Renal cortical epithelial cell (primary cell): Measurements from ENCODE around the gene PHF3. TPM values are rescaled to one million over a fixed set of nuclear protein-coding genes. Genes with fewer than 3 reads are reported as not detected.

Experiments used
- DNase-seq: peaks from one replicate; pipeline ENCODE4 v3.0.0-alpha.2; 2011; ENCODE audit warnings: low read depth
- total RNA-seq: library from RNA; depleted of rRNA; stranded (reverse); fragments of >200 nt; gene quantifications from 2 replicates; pipeline ENCODE4 v1.2.3, GENCODE V29; 2014

PHF3 gene
- total RNA-seq, 1 donor from 2014 or later: 78.4 TPM

DNA sequence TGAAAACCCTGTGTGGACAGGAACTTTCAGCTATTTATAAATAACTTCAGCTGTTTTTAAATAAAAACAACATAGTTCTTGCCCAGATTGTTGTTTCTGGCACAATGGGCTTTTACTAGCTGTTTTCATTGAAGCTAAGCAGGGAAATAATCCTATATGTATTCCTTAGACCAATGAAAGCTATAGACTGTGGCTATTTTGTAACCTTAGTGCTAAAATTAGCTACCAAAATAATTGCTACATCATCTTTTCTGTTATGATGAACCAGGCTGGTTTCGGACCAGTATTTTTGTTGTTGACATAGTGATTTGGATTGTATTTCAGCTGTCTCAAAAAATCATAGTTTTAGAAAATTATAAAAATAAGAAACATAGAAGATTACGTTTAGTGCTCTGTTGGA is 13.7 kb downstream of the PHF3 start:
- no peak for DNase-seq

DNA sequence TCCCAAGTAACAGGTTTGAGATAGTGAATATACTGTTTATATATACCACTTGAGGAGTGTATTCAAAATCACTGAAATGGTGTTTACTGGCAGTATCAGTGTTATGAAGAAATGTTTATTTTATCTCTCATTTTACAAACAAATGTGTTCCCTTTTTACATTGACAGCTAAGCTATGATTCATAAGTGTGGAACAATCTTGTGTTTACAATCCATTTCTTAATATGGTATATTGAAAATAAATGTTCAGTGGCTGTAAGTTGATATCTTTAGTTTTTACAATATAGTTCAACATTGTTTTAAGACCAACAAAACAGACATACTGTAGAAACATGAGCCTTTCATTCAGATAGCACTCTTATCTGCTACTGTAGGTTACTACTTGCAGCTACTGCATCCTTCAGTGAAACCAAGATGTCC is 14.3 kb downstream of the PHF3 start:
- no peak for DNase-seq

GRCh38 chr6:63652980-63653379 is 17.4 kb downstream of the PHF3 start:
- no peak for DNase-seq

DNA sequence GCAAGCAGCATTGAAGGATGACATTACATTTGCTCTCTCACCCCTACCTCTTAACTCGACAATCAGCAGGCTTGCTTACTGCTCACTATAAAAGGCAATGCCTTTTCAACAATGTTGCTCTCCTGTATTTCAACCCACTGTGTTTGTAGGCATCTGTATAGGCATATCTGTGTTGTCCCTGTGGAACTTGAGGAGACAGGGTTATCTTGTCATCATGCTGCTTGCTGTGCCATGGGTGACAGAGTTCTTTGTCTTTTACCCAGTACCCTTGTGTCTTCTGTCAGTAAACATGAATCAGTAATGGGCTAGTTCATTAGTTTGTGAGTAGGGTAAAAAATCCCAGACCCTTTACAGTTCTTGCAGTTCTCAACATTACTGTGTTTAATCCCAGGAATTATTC is 25.2 kb downstream of the PHF3 start:
- no peak for DNase-seq

DNA sequence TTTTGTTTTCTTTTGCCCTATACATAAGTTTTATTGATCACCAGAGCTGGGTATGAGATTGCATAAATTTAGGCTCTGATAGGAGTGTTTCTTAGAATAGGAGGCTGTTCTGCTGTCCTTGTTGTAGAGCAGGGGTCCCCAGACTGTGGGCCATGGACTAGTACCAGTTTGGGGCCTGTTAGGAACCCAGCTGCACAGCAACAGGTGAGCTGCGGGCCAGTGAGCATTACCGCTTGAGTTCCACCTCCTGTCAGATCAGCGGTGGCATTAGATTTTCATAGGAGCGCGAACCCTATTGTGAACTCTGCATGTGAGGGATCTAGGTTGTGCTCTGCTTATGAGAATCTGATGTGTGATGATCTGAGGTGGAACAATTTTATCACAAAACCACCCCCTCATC is 26.2 kb downstream of the PHF3 start:
- no peak for DNase-seq

DNA sequence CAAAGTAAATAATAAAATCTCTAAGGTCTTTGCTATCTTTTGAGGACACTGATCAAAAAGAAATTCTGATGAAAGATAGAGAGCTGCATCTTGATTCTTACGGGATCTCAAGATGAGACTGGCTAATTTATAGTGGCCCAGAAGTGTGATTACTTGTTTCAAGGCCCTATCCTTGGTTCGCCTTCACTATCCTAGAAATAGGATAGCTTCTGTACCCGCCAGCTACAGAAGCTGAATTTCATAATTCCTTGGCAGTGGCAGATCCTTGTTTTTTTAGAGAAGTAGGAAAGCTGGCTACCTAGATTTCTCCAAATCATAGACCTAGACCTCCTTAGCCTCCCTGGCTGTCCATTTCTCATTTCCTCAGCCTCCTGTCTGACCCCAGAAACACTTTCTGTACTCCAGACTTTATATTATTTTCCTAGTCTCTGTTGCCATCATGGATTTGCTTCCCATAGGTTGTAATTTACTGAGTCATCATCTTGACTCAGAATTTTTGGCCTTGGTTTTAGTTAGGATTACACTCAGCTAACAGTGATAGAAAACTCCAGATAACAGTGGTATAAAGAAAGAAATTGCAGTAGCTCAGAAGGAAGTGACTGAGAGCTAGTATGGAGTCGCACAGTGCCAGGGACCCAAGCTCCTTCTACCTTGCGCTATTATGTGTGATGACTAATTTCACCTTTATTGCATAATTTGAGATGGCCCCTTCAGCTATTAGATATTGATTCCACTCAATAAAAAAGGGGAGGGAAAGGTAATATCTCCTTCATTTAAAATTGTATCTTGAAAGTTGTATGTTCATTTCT is 27.7 kb downstream of the PHF3 start:
- peak; percentile 65 for DNase-seq

DNA sequence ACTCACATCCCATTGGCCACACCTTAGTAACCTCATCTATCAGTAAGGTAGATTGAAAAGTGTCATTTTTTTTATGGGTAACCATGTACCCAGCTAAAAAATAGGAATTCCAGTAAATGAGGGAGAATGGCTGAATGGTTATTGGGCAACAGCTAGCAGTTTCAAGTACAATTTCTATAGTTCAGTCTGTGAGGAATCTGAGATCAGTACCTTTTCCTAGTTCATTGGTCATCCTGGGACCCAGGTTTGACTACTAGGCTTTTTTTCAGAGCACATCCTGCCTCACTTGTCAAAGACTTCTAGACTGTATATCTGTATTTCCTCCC is 28.3 kb downstream of the PHF3 start:
- no peak for DNase-seq

- no peak for DNase-seq
Observed at GRCh38 chr6:63671098-63671754, 35.6 kb downstream of the PHF3 start.

GRCh38 chr6:63672582-63673129 is 37.1 kb downstream of the PHF3 start:
- DNase-seq: no peak

DNA sequence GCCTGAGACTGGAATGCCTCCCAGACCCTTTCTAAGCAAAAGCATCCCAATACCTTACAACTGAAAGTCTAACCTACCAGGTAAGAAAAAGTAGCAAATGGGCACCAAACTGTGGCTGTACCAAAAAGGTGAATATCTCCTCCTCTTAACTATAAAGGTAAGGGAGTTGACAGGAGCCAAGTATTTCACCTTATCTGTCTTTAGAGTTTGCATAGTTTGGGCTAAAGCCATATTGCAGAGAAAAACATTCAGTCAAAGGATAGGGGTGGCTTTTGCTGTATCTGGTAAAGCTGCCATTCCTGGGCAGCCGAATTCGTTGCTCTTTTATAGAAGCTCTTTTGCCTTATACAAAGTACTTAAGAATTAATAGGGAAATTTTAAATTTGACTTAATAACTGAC is 38.1 kb downstream of the PHF3 start:
- DNase-seq: no peak

DNA sequence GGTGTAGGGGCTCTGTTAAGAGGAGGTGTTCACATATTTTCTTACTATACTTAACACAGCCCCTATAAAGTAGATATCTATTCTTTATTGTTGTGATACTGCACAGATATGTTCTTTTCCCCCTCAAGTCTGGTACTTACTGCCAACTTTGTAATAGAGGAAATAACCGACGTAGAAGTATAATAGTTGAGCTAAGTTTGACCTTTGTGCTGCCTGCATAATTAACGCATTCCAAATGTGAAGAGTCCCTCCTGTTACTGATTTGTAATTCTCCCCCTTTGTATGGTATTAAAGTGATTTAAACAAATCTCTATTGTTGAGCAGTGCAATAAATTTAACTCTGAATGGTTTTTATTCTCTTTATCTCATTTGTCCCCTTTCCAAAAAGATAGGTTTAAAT is 39.0 kb downstream of the PHF3 start:
- DNase-seq: no peak

DNA sequence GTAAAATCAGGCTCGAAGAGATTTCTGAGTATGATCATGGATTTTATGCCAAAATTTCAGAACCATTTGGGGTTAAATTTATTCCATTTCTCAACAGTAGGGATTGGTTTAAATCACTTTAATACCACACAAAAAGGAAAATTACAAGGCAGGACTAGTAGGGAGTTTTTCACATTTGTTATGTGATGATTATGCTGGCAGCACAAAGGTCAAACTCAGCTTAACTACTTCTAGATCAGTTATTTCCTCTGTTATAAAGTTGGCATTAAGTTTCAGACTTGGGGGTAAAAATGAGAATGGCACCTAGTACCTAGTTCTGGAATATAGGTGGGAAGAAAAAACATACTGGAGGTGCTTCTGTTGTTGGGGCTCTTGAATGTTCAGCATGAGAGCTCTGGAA is 39.5 kb downstream of the PHF3 start:
- DNase-seq: no peak

- no peak for DNase-seq
Observed at GRCh38 chr6:63676412-63677114, 41.0 kb downstream of the PHF3 start.

DNA sequence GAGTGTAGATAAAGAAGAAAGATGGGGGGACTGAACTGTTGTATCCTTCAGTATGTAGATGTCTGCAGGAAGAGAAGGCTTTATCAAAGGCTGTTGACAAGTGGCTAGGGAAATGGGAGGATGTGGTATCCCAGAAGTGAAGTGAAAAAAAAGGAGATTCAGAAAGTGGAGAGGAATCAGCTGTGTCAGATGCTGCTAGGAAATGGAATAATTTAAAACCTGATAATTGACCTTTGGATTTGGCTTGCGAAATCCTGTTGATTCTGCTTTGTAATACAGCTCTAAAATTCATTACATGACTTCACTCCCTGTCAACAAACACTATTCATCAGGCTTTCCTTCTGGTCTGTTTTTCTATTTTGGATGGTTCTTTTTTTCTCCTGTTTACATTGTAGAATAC is 41.7 kb downstream of the PHF3 start:
- peak; percentile 80 for DNase-seq

DNA sequence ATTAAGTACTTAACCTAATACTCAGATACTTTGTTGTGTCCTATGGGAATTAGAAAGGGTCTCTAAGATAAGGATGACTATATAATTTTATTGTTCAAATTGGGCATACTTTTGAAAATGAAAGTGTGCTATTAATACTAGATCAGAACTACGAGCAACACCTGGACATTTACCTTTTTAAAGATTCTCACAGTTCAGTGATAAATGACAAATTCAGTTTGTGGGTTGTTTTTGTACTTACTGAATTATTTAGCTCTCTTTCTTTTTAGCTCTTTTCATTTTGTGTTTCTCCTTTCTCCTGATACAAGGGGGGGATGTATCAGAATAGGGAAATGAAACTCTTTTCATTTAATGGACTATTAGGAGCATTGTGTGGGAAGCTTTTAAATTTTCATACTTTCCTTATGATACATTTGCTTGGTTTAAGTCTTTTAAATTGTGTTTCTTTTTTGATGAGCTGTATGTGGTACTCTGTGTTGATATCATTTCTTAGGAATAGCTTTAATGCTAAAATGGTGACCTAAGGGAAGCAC is 47.5 kb downstream of the PHF3 start:
- DNase-seq: no peak

- DNase-seq: no peak
Observed at GRCh38 chr6:63685446-63686379, 50.1 kb downstream of the PHF3 start.

- no peak for DNase-seq
Observed at GRCh38 chr6:63689421-63689820, 53.8 kb downstream of the PHF3 start.

GRCh38 chr6:63690221-63690620 is 54.6 kb downstream of the PHF3 start:
- no peak for DNase-seq

DNA sequence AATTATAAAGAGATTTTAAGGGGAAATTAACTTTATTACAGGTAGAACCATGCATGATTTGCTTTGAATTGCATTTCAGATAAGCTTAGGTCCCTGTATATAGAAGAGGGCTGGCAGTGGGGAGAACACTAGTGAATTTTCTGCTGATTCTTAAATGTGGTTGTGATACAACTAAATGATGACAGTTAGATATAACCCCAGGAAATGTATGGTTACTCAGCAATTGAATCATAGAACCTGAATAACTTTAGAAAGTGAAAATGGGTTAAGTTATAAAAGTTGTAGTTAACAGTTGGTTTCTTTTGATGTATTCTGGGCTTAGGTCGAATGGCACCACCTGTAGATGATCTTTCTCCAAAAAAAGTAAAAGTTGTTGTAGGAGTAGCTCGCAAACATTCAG is 70.1 kb downstream of the PHF3 start:
- DNase-seq: no peak

DNA sequence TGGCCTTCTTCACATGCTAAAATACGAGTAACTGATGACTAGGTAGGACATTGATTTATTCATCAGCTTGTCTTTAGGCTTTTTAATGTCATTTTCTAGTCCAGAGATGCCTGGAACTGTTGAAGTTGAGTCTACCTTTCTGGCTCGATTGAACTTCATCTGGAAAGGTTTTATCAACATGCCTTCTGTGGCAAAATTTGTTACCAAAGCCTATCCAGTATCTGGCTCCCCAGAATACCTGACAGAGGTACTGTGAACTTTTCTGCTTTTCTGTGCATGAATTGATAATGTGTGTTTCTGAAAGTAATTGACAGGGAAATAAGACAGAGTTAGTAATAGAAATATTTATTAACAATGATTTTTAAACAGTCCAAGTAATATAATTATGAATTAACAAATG is 71.0 kb downstream of the PHF3 start:
- no peak for DNase-seq

- peak; percentile 9 for DNase-seq
Observed at GRCh38 chr6:63708631-63709030, 73.0 kb downstream of the PHF3 start.
